PFSK-1 (cell line): ENCODE measurements around the gene TNRC6C.

Source experiments
- FOXP2 ChIP-seq: optimal IDR thresholded peaks from 2 replicates; pipeline ENCODE3; 2011; ENCODE audit warnings: borderline replicate concordance, control low read depth, inconsistent platforms; ENCODE audit not compliant: insufficient read depth; ENCODE audit errors: extremely low read length, extremely low read depth
- POLR2AphosphoS5 ChIP-seq: IDR thresholded peaks from 2 replicates; pipeline ENCODE4 v1.6.1; 2012; ENCODE audit warnings: low read depth, mild to moderate bottlenecking, control low read depth, low read length, moderate library complexity
- REST ChIP-seq, 2 experiments: IDR thresholded peaks; 2 replicates each; pipeline versions ENCODE4 v1.6.1 to v1.8.0; 2011 to 2012; ENCODE audit warnings: low read depth in 2 of 2, low read length in 2 of 2, control low read depth in 1 of 2, inconsistent platforms in 1 of 2, mild to moderate bottlenecking in 1 of 2, moderate library complexity in 1 of 2; ENCODE audit not compliant: insufficient read depth in 1 of 2
- SIN3A ChIP-seq: IDR thresholded peaks from 2 replicates; pipeline ENCODE4 v1.6.1; 2012; ENCODE audit warnings: mild to moderate bottlenecking, low read length, moderate library complexity, borderline replicate concordance; ENCODE audit not compliant: insufficient read depth
- TAF1 ChIP-seq: IDR thresholded peaks from 2 replicates; pipeline ENCODE4 v1.6.1; 2012; ENCODE audit warnings: low read length, control low read depth, borderline replicate concordance; ENCODE audit not compliant: insufficient read depth

DNA sequence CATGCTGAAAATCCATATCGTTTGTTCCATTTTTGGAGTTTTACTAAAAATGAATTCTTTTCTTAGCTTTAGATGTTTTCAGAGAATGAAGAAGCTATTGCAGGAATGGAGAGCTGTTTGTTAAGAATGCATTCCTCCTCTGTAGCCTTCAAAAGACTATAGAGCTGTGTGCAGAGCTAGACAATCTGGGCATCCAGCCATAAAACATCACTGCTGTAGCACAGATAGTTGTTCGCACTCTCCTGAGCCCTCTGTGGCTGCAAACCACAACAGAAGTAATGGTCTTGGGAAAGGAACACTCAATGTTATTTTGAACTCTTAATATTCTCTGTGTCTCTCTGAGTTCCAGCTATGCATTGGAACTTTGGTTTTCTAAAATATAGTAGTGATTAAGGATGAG is 4.9 kb downstream of the TNRC6C start:
- no peak for TF ChIP-seq POLR2AphosphoS5
- TF ChIP-seq REST (IDR thresholded peaks at IDR 0.05; ENCODE audit: insufficient read depth in 1 of 2, low read depth in 2 of 2, low read length in 2 of 2): no peak
- no peak for TF ChIP-seq TAF1
- no peak for TF ChIP-seq FOXP2
- TF ChIP-seq SIN3A: no peak
